GM12891 (cell line): ENCODE data around the gene LTV1.
"Not testable (repeated sequence)": the region's sequence is repeated elsewhere in the genome, so short reads cannot be mapped to it uniquely, and the experiment has no call there.

Experiments used
- POLR2A ChIP-seq: IDR thresholded peaks from 2 replicates; pipeline ENCODE4 v1.6.1; 2011; ENCODE audit warnings: low read depth, low read length, control low read depth
- POLR2AphosphoS5 ChIP-seq: IDR thresholded peaks from 2 replicates; pipeline ENCODE4 v1.6.1; 2011; ENCODE audit warnings: low read depth, low read length, control low read depth
- SPI1 ChIP-seq: IDR thresholded peaks from 2 replicates; pipeline ENCODE4 v1.6.1; 2011; ENCODE audit warnings: low read depth, low read length, control low read depth
- TAF1 ChIP-seq: IDR thresholded peaks from 2 replicates; pipeline ENCODE4 v1.6.1; 2011; ENCODE audit warnings: low read depth, low read length, control low read depth

GRCh38 chr6:143868808-143869207 lies 25.7 kb downstream of the LTV1 start:
- not testable (repeated sequence) for TF ChIP-seq TAF1, POLR2AphosphoS5, SPI1, POLR2A
